Sigmoid colon (tissue), 4 donors: ENCODE measurements around the gene OSCP1.

Experiments used
- EP300 ChIP-seq, 4 donors: sonication (generic); formaldehyde crosslinking; IDR thresholded peaks; one replicate each; pipeline ENCODE4 v1.6.1; 2017; ENCODE audit warnings: antibody characterized with exemption in 4 of 4
- POLR2A ChIP-seq, 2 donors: fragments of 450-650 bp; IDR thresholded peaks; one replicate each; pipeline ENCODE4 v1.6.1; 2016; ENCODE audit warnings: antibody characterized with exemption in 2 of 2, mild to moderate bottlenecking in 2 of 2, moderate library complexity in 2 of 2
- POLR2AphosphoS5 ChIP-seq, 4 donors: sonication (generic); formaldehyde crosslinking; IDR thresholded peaks; one replicate each; pipeline ENCODE4 v1.6.1; 2017; ENCODE audit warnings: antibody characterized with exemption in 4 of 4
- TF ChIP-seq, protein P1 (sequence below), 4 experiments: fragments of 450-650 bp in 3 of 4; fragments of 200-600 bp in 1 of 4; IDR thresholded peaks; one replicate each; pipeline ENCODE4 v1.5.1; 2016 to 2019; ENCODE audit warnings: antibody characterized with exemption in 4 of 4, mild to moderate bottlenecking in 3 of 4, moderate library complexity in 2 of 4

- TF ChIP-seq, protein P1, sequence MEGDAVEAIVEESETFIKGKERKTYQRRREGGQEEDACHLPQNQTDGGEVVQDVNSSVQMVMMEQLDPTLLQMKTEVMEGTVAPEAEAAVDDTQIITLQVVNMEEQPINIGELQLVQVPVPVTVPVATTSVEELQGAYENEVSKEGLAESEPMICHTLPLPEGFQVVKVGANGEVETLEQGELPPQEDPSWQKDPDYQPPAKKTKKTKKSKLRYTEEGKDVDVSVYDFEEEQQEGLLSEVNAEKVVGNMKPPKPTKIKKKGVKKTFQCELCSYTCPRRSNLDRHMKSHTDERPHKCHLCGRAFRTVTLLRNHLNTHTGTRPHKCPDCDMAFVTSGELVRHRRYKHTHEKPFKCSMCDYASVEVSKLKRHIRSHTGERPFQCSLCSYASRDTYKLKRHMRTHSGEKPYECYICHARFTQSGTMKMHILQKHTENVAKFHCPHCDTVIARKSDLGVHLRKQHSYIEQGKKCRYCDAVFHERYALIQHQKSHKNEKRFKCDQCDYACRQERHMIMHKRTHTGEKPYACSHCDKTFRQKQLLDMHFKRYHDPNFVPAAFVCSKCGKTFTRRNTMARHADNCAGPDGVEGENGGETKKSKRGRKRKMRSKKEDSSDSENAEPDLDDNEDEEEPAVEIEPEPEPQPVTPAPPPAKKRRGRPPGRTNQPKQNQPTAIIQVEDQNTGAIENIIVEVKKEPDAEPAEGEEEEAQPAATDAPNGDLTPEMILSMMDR (IDR thresholded peaks at IDR 0.05), result no peak
- TF ChIP-seq EP300 (IDR thresholded peaks at IDR 0.05) (no peak), POLR2A (IDR thresholded peaks at IDR 0.05) (no peak), POLR2AphosphoS5 (IDR thresholded peaks at IDR 0.05) (no peak)
These were observed 13.2 kb upstream of the OSCP1 start for GRCh38 chr1:36463463-36463802.
